KG1 (cell line): Measurements from ENCODE around the gene FIGLA.
"Not testable (repeated sequence)": the region's sequence is repeated elsewhere in the genome, so short reads cannot be mapped to it uniquely, and the experiment has no call there.

Experiments used
- DNase-seq: peaks from one replicate; lab custom pipeline; 2025; lab: John Stamatoyannopoulos, UW

The FIGLA gene

GRCh38 chr2:70808983-70809958, 18.8 kb upstream of the FIGLA start:
- no peak for DNase-seq

GRCh38 chr2:70807828-70808118, 17.3 kb upstream of the FIGLA start:
- DNase-seq, result no peak

DNA sequence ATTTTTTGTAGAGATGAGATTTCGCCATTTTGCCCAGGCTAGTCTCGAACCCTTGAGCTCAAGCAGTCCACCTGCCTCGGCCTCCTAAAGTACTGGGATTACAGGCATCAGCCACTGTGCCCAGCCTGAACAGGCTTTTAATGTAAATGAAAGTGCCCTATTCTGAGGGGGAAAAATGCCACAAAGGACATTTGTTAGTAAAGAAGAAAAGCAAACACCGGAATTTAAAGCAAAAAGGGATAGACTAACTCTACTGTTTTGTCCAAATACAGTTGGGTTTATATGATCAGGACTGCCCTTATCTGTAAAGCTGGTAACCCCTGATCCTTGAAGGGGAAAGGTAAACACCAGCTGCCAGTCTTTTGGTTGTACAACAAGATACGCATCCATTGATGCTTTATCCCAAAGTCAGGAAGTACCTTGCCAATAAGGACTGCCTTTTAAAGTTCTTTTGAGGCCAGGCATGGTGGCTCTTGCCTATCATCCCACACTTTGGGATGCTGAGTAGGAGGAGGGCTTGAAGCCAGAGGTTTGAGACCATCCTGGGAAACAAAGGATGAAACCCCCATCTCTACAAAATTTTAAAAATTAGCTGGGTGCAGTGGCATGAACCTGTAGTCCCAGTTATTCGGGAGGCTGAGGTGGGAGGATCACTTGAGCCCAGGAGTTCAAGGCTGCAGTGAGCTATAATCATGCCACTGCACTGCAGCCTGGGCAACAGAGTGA, 16.8 kb upstream of the FIGLA start:
- DNase-seq, result no peak

DNA sequence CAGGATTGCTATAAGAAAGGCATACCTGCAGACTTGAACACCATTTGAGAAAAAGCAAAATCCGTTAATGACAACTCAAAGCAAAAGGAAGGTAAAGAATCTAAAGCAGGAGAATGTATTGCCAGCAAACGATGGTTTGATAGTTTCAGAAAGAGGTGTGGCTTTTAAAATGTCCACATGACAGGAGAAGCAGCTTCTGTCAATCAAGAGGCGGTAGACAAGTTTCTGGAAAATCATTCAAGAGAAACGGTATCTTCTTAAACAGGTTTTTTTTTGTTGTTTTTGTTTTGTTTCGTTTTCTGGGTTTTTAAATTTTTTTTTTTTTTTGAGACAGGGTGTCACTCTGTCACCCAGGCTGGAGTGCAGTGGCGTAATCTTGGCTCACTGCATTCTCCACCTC, 16.2 kb upstream of the FIGLA start:
- no peak for DNase-seq

- no peak for DNase-seq
Measured at GRCh38 chr2:70806013-70806412, 15.6 kb upstream of the FIGLA start.

DNA sequence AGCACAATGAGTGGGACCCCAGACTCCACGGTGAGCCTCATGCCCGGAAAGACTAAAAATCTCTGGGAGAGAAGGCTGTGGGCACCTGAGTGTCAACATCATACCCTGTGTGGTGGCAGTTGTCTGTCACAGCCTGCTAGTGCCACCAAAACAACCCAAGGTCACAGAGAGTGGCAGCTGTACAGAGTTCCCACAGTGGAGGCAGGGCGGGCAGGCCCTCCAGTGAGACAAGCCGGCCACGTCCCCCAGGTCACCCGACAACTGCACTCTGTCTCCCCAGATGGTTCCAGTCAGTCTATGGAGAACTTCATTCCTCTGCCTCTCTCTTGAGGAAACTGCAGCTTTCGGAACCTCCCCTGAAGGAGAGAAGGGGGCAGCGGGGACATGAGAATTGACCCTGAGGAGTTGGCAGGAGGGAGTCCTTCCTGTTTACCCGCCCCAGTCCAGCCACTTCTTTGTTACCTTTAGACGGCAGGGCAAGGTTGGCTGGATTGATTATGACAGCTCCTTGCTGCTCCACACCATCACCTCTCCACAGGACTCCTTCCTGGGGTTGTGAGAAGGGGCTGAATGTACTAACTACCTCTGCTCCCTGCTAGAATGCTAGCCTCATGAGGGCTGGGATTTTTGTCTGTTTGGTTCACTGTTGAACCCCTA, 11.3 kb upstream of the FIGLA start:
- DNase-seq, result no peak

GRCh38 chr2:70799706-70800105, 9.3 kb upstream of the FIGLA start:
- DNase-seq, result no peak

DNA sequence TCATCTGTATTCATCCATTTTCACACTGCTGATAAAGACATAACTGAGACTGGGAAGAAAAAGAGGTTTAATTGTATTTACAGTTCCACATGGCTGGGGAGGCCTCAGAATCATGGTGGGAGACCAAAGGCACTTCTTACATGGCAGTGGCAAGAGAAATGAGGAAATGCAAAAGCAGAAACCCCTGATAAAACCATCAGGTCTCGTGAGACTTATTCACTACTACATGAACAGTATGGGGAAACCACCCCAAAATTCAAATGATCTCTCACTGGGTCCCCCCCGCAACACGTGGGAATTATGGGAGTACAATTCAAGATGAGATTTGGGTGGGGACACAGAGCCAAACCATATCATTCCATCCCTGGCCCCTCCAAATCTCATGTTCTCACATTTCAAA, 7.6 kb upstream of the FIGLA start:
- not testable (repeated sequence) for DNase-seq

DNA sequence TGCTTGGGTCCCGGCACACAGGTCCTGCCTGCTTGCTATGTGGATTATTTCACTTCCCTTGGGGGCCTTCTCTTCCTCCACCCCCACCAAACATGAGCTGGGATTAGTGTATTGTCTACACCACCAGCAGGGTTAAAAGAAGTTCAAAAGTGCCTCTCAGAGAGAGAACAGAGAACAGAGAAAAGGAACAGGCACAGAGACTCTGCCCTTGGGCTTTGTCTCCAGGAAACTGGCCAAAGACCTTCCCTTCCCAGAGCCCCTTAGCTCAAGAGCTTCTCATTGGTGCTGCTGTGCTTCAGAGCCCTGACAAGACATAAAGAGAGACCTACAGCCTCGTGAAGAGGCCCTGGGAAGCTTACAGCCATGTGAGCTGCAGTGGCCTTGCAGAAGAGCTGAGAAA, 7.1 kb upstream of the FIGLA start:
- DNase-seq, result no peak

DNA sequence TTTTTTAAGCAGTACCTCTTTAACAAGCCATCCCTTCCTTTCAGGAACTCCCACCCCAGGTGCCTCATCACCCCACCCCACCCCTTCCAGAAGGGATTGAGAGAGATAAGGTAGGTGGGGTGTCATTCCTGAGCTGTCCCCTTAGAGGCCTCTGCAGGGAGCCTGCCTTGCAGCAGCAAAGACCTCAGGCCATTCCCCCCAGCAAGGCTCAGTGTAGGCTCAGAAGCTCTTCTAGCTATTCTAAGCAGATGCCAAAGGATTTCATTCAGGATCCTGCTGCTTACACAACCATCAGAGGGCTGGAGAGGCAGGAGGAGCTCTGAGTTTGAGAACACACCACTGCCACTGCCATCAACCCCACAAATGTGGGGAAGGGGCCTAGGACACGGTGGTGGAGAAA, 5.8 kb upstream of the FIGLA start:
- DNase-seq, result no peak

DNA sequence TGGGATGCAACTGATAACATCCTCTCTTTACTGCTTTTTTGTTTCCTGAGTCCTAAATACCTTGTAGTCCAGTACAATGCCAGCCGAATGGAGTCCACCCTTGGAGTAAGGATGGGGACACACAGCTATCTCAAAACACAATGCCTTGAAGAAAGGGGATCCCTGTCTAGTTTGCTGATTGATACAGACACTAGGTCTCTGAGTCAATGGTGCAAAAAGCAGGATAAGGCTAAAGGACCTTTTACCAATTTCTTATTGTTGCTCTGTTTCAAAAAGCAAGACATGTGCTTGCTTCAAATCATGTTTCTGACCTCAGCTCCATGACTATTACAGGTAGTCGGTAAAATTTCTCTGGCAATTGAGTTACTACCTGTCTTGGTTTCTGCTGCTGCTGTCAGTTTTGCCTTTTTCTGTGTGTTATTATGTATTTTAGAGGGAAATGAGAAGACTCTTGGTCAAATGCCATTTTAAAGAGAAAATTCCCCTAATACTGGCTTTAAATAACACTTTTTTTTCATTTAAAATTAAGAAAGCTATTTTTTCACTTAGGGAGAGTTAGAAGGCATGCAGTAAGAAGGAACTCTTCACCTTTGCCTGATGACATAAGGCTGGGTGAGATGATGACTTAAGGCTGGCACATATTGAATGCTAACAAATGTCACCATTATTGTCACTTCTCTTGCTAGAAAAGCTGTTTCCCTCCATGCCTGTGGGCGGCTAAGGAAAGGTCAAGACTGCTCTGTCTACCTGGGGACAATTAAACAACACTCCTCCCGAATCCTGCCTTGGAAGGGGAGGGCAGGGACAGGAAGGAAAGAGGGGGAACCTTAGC, 4.9 kb upstream of the FIGLA start:
- DNase-seq, result no peak

DNA sequence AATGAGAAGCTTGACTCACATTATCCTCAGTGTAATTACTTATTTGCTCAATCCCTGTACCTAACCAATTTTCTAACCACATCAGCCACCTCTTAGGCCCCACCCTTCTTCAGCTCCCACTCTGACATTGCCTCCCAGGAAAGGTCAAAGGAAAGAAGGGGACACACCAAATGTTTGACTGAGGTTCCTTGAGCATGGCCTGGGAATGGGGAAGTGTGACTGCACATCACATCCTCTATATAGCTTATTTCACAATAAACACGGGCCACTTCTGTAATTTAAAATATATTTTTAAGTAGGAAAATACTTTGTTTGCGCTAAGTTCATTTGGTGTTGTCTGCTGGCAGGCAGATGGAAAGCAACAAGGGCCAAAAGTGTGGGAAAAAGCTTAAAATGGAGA, 3.0 kb upstream of the FIGLA start:
- no peak for DNase-seq

- peak; percentile 46 for DNase-seq
Measured at GRCh38 chr2:70789304-70790135, 923 bp downstream of the FIGLA start.

- no peak for DNase-seq
Measured at GRCh38 chr2:70785137-70785911, 5.1 kb downstream of the FIGLA start.

- no peak for DNase-seq
Measured at GRCh38 chr2:70784320-70784719, 6.1 kb downstream of the FIGLA start.

DNA sequence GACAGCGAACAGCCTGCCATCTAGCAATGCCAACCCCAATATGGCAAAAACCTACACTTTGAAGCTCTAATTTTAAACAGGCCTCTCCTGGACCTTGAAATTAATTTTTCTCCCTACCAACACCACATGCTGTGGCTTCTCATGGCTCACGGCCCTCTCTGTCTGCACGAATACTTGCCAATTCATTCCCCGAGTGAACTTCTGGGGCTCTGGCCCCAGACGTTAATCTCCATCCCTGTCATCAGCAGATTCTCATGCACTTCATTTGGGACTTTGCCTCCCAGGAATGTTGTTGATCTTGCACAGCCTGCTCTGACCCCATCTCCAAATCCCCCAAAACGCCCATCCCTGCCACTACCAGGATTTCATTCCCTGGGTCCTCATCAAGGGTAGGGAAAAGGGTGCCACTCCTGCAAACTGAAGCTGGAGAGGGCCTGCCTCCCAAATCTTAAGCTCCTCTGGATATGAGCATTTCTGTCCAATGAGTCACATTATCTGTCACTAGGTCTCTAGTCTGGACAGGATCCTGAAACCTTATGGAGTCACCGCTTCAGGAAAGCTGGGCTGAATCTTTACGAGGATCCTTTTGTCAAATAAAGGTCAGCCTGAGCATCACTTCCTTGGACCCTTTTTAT, 10.4 kb downstream of the FIGLA start:
- DNase-seq, result no peak

GRCh38 chr2:70779491-70779890, 11.0 kb downstream of the FIGLA start:
- DNase-seq, result no peak

GRCh38 chr2:70778676-70779075, 11.8 kb downstream of the FIGLA start:
- no peak for DNase-seq

GRCh38 chr2:70777450-70777849, 13.0 kb downstream of the FIGLA start:
- no peak for DNase-seq

DNA sequence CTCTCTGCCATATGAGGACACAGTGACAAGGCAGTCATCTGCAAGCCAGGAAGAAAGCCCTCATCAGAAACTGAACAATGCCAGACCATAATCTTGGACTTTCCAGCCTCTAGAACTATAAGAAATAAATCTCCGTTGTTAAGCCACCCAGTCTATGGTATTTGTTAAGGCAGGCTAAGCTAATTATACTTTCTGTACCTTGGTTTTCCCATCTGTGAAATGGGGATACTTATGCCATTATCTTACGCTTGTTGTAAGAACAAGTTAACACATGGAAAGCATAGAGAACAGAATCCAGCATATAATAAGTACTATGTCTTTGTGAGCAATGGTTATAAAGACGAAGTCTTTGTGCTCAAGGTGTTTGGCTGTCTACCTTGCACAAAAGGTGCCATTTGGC, 14.2 kb downstream of the FIGLA start:
- DNase-seq, result no peak
